Measurements from ENCODE around the gene RUBCN.
"Not testable (repeated sequence)": the region's sequence is repeated elsewhere in the genome, so short reads cannot be mapped to it uniquely, and the experiment has no call there.

DNA sequence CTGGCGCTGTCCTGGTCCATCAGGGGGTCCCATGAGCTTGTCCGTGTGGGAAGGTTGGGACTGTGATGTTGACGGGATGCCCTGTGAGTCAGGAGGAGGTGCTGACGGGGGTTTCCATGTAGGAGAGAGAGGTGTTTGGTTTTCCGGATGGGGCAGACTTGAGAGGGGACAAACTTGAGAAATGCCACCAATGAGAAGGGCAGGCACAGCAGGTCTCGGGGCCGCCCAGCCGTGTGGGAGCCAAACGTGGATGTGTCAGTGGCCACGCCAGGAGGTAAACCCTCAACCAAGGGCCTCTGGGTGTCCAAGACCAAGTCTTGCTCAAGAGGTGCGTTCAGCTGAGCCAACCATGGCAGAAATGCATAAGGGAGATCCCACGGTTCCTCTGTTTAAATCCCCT, 105.9 kb downstream of the RUBCN start:
- not testable (repeated sequence) for TF ChIP-seq TCF7L2 (IDR thresholded peaks at IDR 0.05; ENCODE audit: low read depth, low read length); ZNF124 (CRISPR knock-in tag; IDR thresholded peaks at IDR 0.05); KDM1A (IDR thresholded peaks at IDR 0.05); POU5F1 (IDR thresholded peaks at IDR 0.05; ENCODE audit: borderline replicate concordance, low read depth, low read length, partially characterized antibody); ESRRB (CRISPR knock-in tag; IDR thresholded peaks at IDR 0.05; ENCODE audit: borderline replicate concordance); NCOA1 (IDR thresholded peaks at IDR 0.05; ENCODE audit: low read depth)
